ENCODE results near the gene MIS18A. TPM values are rescaled to one million over a fixed set of nuclear protein-coding genes. Genes with fewer than 3 reads are reported as not detected.
A peak's percentile ranks its signal among the peaks of the same experiment; 100 is the strongest.

MIS18A gene
- total RNA-seq (1 to 10 TPM; 2.4 to 6.4 (median 4.4) TPM), polyA plus RNA-seq (10 to 100 TPM in 2 of 3 donors, 1 to 10 TPM in 1; 9.0 to 12.0 (median 11.5) TPM)

GRCh38 chr21:32278518-32279376 is at the start of gene MIS18A:
MIS18A (minus strand) TSS chr21:32279049; CDS start chr21:32279014, 35 bp downstream.
- TF ChIP-seq EP300 (IDR thresholded peaks at IDR 0.05), result no peak
- peak; percentile 69 to 88 (median 83) for TF ChIP-seq POLR2AphosphoS5 (IDR thresholded peaks at IDR 0.05)
- TF ChIP-seq POLR2A (IDR thresholded peaks at IDR 0.05), result peak in 1 of 2 donors; percentile 36
- H3K27ac ChIP-seq, result peak within 1 kb of the TSS; percentile 71 to 73 (median 72)
- intact Hi-C loops (cut with DNase I), result loop anchor here (10.0 kb wide), 1 partner anchor 326 kb away; no protein-coding TSS in a partner anchor

GRCh38 chr21:32328595-32328994 is 49.7 kb upstream of the MIS18A start:
- H3K4me1 ChIP-seq, result peaks cover 0 to 24% (median 12%) of the 10 kb centered on the region in 4 donors
- H3K4me3 ChIP-seq, result no peak overlapping the region
- no peak for TF ChIP-seq CTCF (IDR thresholded peaks at IDR 0.05)
- no peak for TF ChIP-seq POLR2A (IDR thresholded peaks at IDR 0.05)
- peak in 3 of 4 donors; percentile 34 to 44 (median 38) for TF ChIP-seq POLR2AphosphoS5 (IDR thresholded peaks at IDR 0.05)
- peak in 1 of 4 donors; percentile 8 for TF ChIP-seq EP300 (IDR thresholded peaks at IDR 0.05)
- WGBS, 2 donors, result 81 to 93% methylated on average over 3 of the region's 3 CpGs
- H3K9me3 ChIP-seq, result no peaks in the 10 kb centered on the region
- DNase-seq, result no peak
- intact Hi-C loops (cut with DNase I), result no loop called here
- H3K27me3 ChIP-seq, result no peaks in the 10 kb centered on the region
- H3K36me3 ChIP-seq, result peaks cover 14 to 55% (median 25%) of the 10 kb centered on the region in 4 donors
- peak overlapping the region; percentile 67 to 80 (median 76) for H3K27ac ChIP-seq

More at GRCh38 chr21:32278518-32279376, at the start of gene MIS18A:
- H3K9me3 ChIP-seq, result no peaks in the 10 kb centered on the region
- peak; percentile 97 for DNase-seq
- peak within 1 kb of the TSS; percentile 49 to 92 (median 78) for H3K4me3 ChIP-seq
- 1% methylated on average over 69 of the region's 69 CpGs for WGBS, 2 donors
- no peaks in the 10 kb centered on the region for H3K27me3 ChIP-seq
- H3K4me1 ChIP-seq, result peaks cover 0 to 20% (median 20%) of the 10 kb centered on the region in 4 donors
- H3K36me3 ChIP-seq, result peaks cover 0 to 3% (median 0%) of the 10 kb centered on the region in 4 donors

- intact Hi-C loops (cut with DNase I), result no loop called here
- 94 to 95% methylated on average over 8 of the region's 8 CpGs for WGBS, 2 donors
- no peak for DNase-seq
Measured at GRCh38 chr21:32325706-32326105, 46.9 kb upstream of the MIS18A start.

GRCh38 chr21:32322676-32323075 is 43.8 kb upstream of the MIS18A start:
- H3K27me3 ChIP-seq, result no peaks in the 10 kb centered on the region
- intact Hi-C loops (cut with DNase I), result no loop called here
- no peak overlapping the region for H3K4me3 ChIP-seq
- WGBS, 2 donors, result 90 to 95% methylated on average over 10 of the region's 10 CpGs
- TF ChIP-seq POLR2A (IDR thresholded peaks at IDR 0.05), result no peak
- no peak for TF ChIP-seq EP300 (IDR thresholded peaks at IDR 0.05)
- no peak for TF ChIP-seq CTCF (IDR thresholded peaks at IDR 0.05)
- no peak for TF ChIP-seq POLR2AphosphoS5 (IDR thresholded peaks at IDR 0.05)
- H3K36me3 ChIP-seq, result peaks cover 33 to 85% (median 60%) of the 10 kb centered on the region in 4 donors
- DNase-seq, result no peak
- H3K4me1 ChIP-seq, result peaks cover 0 to 1% (median 0%) of the 10 kb centered on the region in 4 donors
- H3K27ac ChIP-seq, result no peak overlapping the region
- no peaks in the 10 kb centered on the region for H3K9me3 ChIP-seq

More at GRCh38 chr21:32325706-32326105, 46.9 kb upstream of the MIS18A start:
- H3K36me3 ChIP-seq, result peaks cover 23 to 58% (median 37%) of the 10 kb centered on the region in 4 donors
- peaks cover 0 to 24% (median 12%) of the 10 kb centered on the region in 4 donors for H3K4me1 ChIP-seq
- no peak overlapping the region for H3K4me3 ChIP-seq
- peak overlapping the region in 1 of 4 donors; percentile 38 for H3K27ac ChIP-seq
- no peak for TF ChIP-seq POLR2A (IDR thresholded peaks at IDR 0.05)
- no peak for TF ChIP-seq POLR2AphosphoS5 (IDR thresholded peaks at IDR 0.05)
- no peak for TF ChIP-seq CTCF (IDR thresholded peaks at IDR 0.05)
- no peak for TF ChIP-seq EP300 (IDR thresholded peaks at IDR 0.05)
- H3K27me3 ChIP-seq, result no peaks in the 10 kb centered on the region
- H3K9me3 ChIP-seq, result no peaks in the 10 kb centered on the region

GRCh38 chr21:32322103-32322502 is 43.3 kb upstream of the MIS18A start:
- Histone ChIP-seq H3K4me3 (no peak overlapping the region), H3K9me3 (no peaks in the 10 kb centered on the region), H3K4me1 (no peaks in the 10 kb centered on the region), H3K27ac (no peak overlapping the region), H3K36me3 (peaks cover 39 to 90% (median 64%) of the 10 kb centered on the region in 4 donors), H3K27me3 (no peaks in the 10 kb centered on the region)
- no peak for TF ChIP-seq EP300 (IDR thresholded peaks at IDR 0.05)
- TF ChIP-seq CTCF (IDR thresholded peaks at IDR 0.05), result no peak
- no peak for TF ChIP-seq POLR2AphosphoS5 (IDR thresholded peaks at IDR 0.05)
- no peak for TF ChIP-seq POLR2A (IDR thresholded peaks at IDR 0.05)
- intact Hi-C loops (cut with DNase I), result no loop called here
- 82 to 93% methylated on average over 12 of the region's 12 CpGs for WGBS, 2 donors
- no peak for DNase-seq
